CD8-positive, alpha-beta memory T cell (primary cell): ENCODE results near the gene PPP6R3. TPM values are rescaled to one million over a fixed set of nuclear protein-coding genes. Genes with fewer than 3 reads are reported as not detected.
"Not testable (repeated sequence)": the region's sequence is repeated elsewhere in the genome, so short reads cannot be mapped to it uniquely, and the experiment has no call there.

Experiments used
- CTCF ChIA-PET: fragments of 350-600 bp; sonication (Branson Sonifier 250); formaldehyde crosslinking; loops from one replicate; lab custom pipeline; 2021; ENCODE audit warnings: antibody characterized with exemption; lab: Charles Lee
- POLR2A ChIA-PET: fragments of 350-600 bp; sonication (Branson Sonifier 250); formaldehyde crosslinking; loops from one replicate; lab custom pipeline; 2021; ENCODE audit warnings: antibody characterized with exemption; lab: Charles Lee
- DNase-seq, 5 donors: peaks; one replicate each; pipeline versions ENCODE4 v3.0.0 to v3.0.0-alpha.2; 2020 to 2022; ENCODE audit warnings: mixed read lengths in 1 of 5
- H3K27ac ChIP-seq: one replicate; pipeline ENCODE4 v1.7.0; 2013; ENCODE audit warnings: low read depth, mild to moderate bottlenecking, low read length, moderate library complexity
- H3K27me3 ChIP-seq: 2 replicates; pipeline ENCODE4 v1.7.0; 2013; ENCODE audit warnings: low read length, mild to moderate bottlenecking; ENCODE audit not compliant: insufficient read depth, poor library complexity, severe bottlenecking
- H3K36me3 ChIP-seq: 2 replicates; pipeline ENCODE4 v1.7.0; 2013; ENCODE audit warnings: mild to moderate bottlenecking, low read length, moderate library complexity; ENCODE audit not compliant: insufficient read depth
- H3K4me1 ChIP-seq: 2 replicates; pipeline ENCODE4 v1.7.0; 2013; ENCODE audit warnings: mild to moderate bottlenecking, low read length, moderate library complexity; ENCODE audit not compliant: insufficient read depth
- H3K4me3 ChIP-seq: 2 replicates; pipeline ENCODE4 v1.7.0; 2013; ENCODE audit warnings: mild to moderate bottlenecking, low read length
- H3K9me3 ChIP-seq: 2 replicates; pipeline ENCODE4 v1.7.0; 2013; ENCODE audit warnings: mild to moderate bottlenecking, low read length
- H3K27ac Mint-ChIP-seq, 8 donors: one replicate each; pipeline ENCODE4 v1.8.0; 2020 to 2021; ENCODE audit warnings: mixed read lengths in 8 of 8, mild to moderate bottlenecking in 6 of 8, inconsistent platforms in 3 of 8, moderate library complexity in 3 of 8
- H3K27me3 Mint-ChIP-seq, 2 donors: one replicate each; pipeline ENCODE4 v1.8.0; 2020 to 2021; ENCODE audit warnings: mixed read lengths in 2 of 2, mild to moderate bottlenecking in 1 of 2, moderate library complexity in 1 of 2
- H3K36me3 Mint-ChIP-seq, 3 donors: one replicate each; pipeline ENCODE4 v1.8.0; 2020 to 2021; ENCODE audit warnings: mixed read lengths in 3 of 3, inconsistent platforms in 1 of 3, mild to moderate bottlenecking in 1 of 3
- H3K4me1 Mint-ChIP-seq, 3 donors: one replicate each; pipeline ENCODE4 v1.8.0; 2020 to 2021; ENCODE audit warnings: mixed read lengths in 3 of 3, inconsistent platforms in 1 of 3, mild to moderate bottlenecking in 1 of 3
- H3K4me3 Mint-ChIP-seq, 7 donors: one replicate each; pipeline ENCODE4 v1.8.0; 2020 to 2021; ENCODE audit warnings: mixed read lengths in 7 of 7, mild to moderate bottlenecking in 6 of 7, moderate library complexity in 4 of 7, inconsistent platforms in 2 of 7
- H3K9me3 Mint-ChIP-seq, 5 donors: one replicate each; pipeline ENCODE4 v1.8.0; 2020 to 2022; ENCODE audit warnings: mixed read lengths in 5 of 5, mild to moderate bottlenecking in 3 of 5, moderate library complexity in 2 of 5, inconsistent platforms in 1 of 5
- polyA plus RNA-seq: library from polyadenylated mRNA; unstranded; fragments of 300-500 nt; fragmentation: Illumina TruSeq; gene quantifications from one replicate; pipeline ENCODE4 v1.2.3, GENCODE V29; 2021
- total RNA-seq, 2 experiments: library from RNA; stranded (reverse); gene quantifications; one replicate each; pipeline ENCODE4 v1.2.3, GENCODE V29; 2021

PPP6R3 gene
- total and polyA plus RNA-seq, 3 experiments from 2014 or later, result 49.3 to 119 (median 118) TPM

DNA sequence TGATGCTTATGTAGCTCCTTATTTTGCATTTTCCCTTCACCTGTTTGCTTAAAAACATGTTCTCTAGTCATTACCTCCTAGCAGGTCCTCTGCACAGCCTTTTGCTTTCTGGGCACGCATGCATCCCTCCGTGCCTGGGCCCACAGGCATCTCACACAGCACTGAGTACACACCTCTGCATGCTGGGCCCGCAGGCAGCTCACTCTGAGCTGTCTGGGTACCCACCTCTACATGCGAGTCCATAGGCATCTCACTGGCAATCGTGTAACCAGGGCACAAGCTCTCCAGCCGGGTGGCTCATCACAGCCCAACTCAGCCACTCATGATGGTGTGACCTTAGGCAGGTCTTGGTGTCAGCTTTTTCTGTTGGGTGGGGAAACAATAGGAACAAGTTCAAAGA is 155.1 kb downstream of the PPP6R3 start:
- H3K9me3 ChIP-seq, result no peaks in the 10 kb centered on the region
- peak overlapping the region in 1 of 8 donors; percentile 89 for H3K27ac Mint-ChIP-seq
- no peak overlapping the region for H3K4me3 Mint-ChIP-seq
- no peak overlapping the region for H3K27ac ChIP-seq
- no peaks in the 10 kb centered on the region for H3K27me3 ChIP-seq
- peaks cover 21 to 52% (median 26%) of the 10 kb centered on the region in 3 donors for H3K36me3 Mint-ChIP-seq
- DNase-seq, result no peak
- no peaks in the 10 kb centered on the region for H3K4me1 Mint-ChIP-seq
- peaks cover 0 to 1% (median 0%) of the 10 kb centered on the region in 5 donors for H3K9me3 Mint-ChIP-seq
- peaks cover 42% of the 10 kb centered on the region for H3K36me3 ChIP-seq
- H3K4me3 ChIP-seq, result no peak overlapping the region
- ChIA-PET CTCF (interaction anchor here (0.9 to 1.1 kb wide), 2 partner anchors 13 to 228 kb away, joined by 3 read pairs; no protein-coding TSS in a partner anchor), POLR2A (no interaction called here)
- H3K4me1 ChIP-seq, result no peaks in the 10 kb centered on the region
- no peaks in the 10 kb centered on the region for H3K27me3 Mint-ChIP-seq

DNA sequence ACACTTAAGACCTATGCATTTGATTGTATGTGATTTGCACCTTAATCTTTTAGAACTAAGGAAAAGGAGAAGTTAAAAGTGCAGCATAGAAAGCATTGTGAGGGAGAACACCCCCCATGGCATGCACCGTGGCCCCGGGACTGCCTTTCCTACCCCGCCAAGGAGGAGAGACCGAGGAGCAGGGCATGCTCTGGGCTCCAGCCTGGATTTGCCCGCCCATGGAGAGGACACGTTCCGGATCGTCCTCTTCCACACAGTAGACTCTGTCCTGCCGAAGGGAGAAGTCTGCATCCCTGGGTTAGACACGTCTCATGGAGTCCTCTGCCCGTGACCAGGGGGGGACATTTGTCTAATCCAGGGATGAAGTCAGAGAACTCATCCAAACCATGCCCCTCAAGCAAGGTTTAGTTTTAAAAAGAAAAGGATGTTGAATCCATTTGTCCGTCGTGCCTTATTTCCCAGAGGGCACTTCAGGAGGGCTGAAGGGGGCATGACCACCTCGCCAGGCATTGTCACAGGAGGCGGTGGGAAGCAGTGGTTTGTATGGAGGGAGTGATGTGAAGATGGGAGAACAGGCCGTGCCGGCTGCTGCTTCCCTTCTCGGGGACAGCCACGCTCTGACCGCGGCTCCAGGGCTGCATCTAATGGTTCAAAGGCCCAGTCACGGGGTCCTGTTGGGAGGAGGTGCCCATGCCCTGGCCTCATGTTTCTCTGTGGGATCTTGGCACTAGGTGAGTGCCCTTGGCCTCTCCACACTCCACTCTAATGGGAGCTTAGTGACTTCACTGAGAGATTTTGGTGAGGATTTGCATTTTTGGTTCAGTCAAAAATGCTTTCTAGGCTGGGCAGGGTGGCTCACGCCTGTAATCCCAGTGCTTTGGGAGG is 157.6 kb downstream of the PPP6R3 start:
- peaks cover 20% of the 10 kb centered on the region for H3K36me3 ChIP-seq
- CTCF ChIA-PET, result no interaction called here
- POLR2A ChIA-PET, result no interaction called here
- no peaks in the 10 kb centered on the region for H3K27me3 ChIP-seq
- H3K27me3 Mint-ChIP-seq, result no peaks in the 10 kb centered on the region
- H3K9me3 Mint-ChIP-seq, result peaks cover 0 to 1% (median 0%) of the 10 kb centered on the region in 5 donors
- H3K4me1 ChIP-seq, result no peaks in the 10 kb centered on the region
- H3K27ac Mint-ChIP-seq, result peak overlapping the region in 1 of 8 donors; percentile 73
- H3K4me3 ChIP-seq, result no peak overlapping the region
- H3K36me3 Mint-ChIP-seq, result peaks cover 18 to 27% (median 21%) of the 10 kb centered on the region in 3 donors
- no peaks in the 10 kb centered on the region for H3K4me1 Mint-ChIP-seq
- no peak overlapping the region for H3K27ac ChIP-seq
- DNase-seq, result no peak
- H3K4me3 Mint-ChIP-seq, result peak overlapping the region in 1 of 7 donors; percentile 8
- H3K9me3 ChIP-seq, result no peaks in the 10 kb centered on the region

DNA sequence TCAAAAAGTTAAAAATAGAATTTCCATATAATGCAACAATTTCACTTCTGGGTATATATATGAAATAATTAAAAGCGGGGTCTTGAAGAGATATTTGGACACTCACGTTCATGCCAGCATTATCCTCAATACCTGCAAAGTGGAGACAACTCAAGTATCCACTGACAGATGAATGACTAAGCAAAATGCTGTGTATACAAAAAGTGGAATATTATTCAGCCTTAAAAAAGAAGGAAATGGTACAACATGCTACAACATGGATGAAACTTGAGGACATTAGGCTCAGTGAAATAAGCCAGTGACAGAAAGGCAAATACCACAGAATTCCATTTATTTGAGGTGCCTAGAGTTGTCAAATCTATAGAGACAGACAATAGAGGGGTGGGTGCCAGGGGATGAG is 161.3 kb downstream of the PPP6R3 start:
- H3K9me3 ChIP-seq, result no peaks in the 10 kb centered on the region
- Mint-ChIP-seq H3K27ac (no peak overlapping the region), H3K9me3 (peaks cover 0 to 3% (median 0%) of the 10 kb centered on the region in 5 donors), H3K4me3 (no peak overlapping the region), H3K36me3 (peaks cover 0 to 1% (median 0%) of the 10 kb centered on the region in 3 donors), H3K27me3 (peaks cover 9 to 13% of the 10 kb centered on the region in 2 donors), H3K4me1 (no peaks in the 10 kb centered on the region)
- CTCF ChIA-PET, result no interaction called here
- H3K4me1 ChIP-seq, result no peaks in the 10 kb centered on the region
- no peak for DNase-seq
- H3K27ac ChIP-seq, result no peak overlapping the region
- no peaks in the 10 kb centered on the region for H3K27me3 ChIP-seq
- no peak overlapping the region for H3K4me3 ChIP-seq
- no peaks in the 10 kb centered on the region for H3K36me3 ChIP-seq
- POLR2A ChIA-PET, result no interaction called here

DNA sequence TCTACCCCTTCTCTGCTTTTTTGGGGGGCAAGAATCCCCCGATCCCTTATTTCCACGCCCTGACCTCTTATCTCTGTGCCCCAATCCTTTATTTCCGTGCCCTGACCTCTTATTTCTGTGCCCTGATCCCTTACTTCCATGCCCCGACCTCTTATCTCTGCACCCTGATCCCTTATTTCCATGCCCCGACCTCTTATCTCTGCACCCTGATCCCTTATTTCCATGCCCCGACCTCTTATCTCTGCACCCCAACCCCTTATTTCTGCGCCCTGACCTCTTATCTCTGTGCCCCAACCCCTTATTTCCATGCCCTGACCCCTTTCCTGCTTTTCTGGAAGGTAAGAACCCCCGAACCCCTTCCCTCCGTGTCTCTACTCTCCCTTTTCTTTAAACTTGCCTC is 163.2 kb downstream of the PPP6R3 start:
- H3K27ac ChIP-seq, POLR2A ChIA-PET, H3K27ac Mint-ChIP-seq: not testable (repeated sequence)

DNA sequence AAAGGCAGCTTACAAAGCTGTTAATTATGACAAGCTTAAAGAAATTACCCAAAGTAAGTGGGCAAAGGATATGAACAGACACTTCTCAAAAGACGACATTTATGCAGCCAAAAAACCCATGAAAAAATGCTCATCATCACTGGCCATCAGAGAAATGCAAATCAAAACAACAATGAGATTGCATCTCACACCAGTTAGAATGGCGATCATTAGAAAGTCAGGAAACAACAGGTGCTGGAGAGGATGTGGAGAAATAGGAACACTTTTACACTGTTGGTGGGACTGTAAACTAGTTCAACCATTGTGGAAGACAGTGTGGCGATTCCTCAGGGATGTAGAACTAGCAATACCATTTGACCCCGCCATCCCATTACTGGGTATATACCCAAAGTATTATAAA is 164.5 kb downstream of the PPP6R3 start:
- H3K4me1 ChIP-seq, H3K27me3 ChIP-seq, H3K27ac ChIP-seq, H3K27ac Mint-ChIP-seq, DNase-seq, H3K4me1 Mint-ChIP-seq, H3K4me3 ChIP-seq, H3K9me3 Mint-ChIP-seq, H3K4me3 Mint-ChIP-seq, POLR2A ChIA-PET, CTCF ChIA-PET, H3K36me3 ChIP-seq, H3K9me3 ChIP-seq, H3K36me3 Mint-ChIP-seq: not testable (repeated sequence)
- H3K27me3 Mint-ChIP-seq, result peaks cover 9 to 13% of the 10 kb centered on the region in 2 donors

More for the DNA sequence above, 163.2 kb downstream of the PPP6R3 start:
- H3K9me3 ChIP-seq, H3K4me3 ChIP-seq, H3K36me3 Mint-ChIP-seq, H3K4me1 ChIP-seq, H3K9me3 Mint-ChIP-seq, CTCF ChIA-PET, H3K27me3 ChIP-seq, DNase-seq, H3K4me3 Mint-ChIP-seq, H3K4me1 Mint-ChIP-seq, H3K36me3 ChIP-seq: not testable (repeated sequence)
- H3K27me3 Mint-ChIP-seq, result peaks cover 9 to 13% of the 10 kb centered on the region in 2 donors

DNA sequence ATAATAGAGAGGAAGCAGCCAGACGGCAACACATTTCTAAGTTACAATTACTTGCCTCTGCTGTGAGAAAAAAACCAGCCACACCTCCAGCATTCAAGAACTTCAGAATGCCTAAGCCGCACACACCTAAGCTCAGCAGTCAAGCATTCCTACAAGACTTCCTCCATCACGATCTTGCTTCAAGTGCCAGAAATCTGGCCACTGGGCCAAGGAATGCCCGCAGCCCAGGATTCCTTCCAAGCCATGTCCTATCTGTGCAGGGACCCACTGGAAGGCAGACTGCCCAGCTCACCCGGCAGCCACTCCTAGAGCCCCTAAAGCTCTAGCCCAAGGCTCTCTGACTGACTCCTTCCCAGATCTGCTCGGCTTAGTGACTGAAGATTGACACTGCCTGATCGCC is 165.7 kb downstream of the PPP6R3 start:
- CTCF ChIA-PET, result not testable (repeated sequence)

DNA sequence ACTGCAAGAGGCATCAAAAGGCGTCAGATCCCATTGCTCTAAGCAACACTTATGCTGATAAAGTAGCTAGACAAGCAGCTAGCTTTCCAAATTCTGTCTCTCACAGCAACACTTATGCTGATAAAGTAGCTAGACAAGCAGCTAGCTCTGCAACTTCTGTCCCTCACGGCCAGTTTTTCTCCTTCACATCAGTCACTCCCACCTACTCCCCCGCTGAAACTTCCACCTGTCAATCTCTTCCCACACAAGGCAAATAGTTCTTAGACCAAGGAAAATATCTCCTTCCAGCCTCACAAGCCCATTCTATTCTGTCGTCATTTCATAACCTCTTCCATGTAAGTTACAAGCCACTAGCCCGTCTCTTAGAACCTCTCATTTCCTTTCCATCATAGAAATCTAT is 168.3 kb downstream of the PPP6R3 start:
- H3K4me1 Mint-ChIP-seq, POLR2A ChIA-PET, H3K9me3 ChIP-seq, H3K27ac Mint-ChIP-seq, DNase-seq, H3K27me3 ChIP-seq, H3K36me3 Mint-ChIP-seq, H3K9me3 Mint-ChIP-seq, H3K4me3 ChIP-seq, H3K36me3 ChIP-seq, H3K27me3 Mint-ChIP-seq, H3K4me1 ChIP-seq, CTCF ChIA-PET, H3K4me3 Mint-ChIP-seq, H3K27ac ChIP-seq: not testable (repeated sequence)

More for the DNA sequence above, 165.7 kb downstream of the PPP6R3 start:
- H3K27me3 Mint-ChIP-seq, result peaks cover 9 to 13% of the 10 kb centered on the region in 2 donors
- H3K9me3 ChIP-seq, H3K27ac Mint-ChIP-seq, POLR2A ChIA-PET, H3K4me3 ChIP-seq, H3K9me3 Mint-ChIP-seq, H3K36me3 ChIP-seq, H3K4me1 Mint-ChIP-seq, H3K36me3 Mint-ChIP-seq, H3K4me1 ChIP-seq, H3K27ac ChIP-seq, H3K4me3 Mint-ChIP-seq, H3K27me3 ChIP-seq, DNase-seq: not testable (repeated sequence)

DNA sequence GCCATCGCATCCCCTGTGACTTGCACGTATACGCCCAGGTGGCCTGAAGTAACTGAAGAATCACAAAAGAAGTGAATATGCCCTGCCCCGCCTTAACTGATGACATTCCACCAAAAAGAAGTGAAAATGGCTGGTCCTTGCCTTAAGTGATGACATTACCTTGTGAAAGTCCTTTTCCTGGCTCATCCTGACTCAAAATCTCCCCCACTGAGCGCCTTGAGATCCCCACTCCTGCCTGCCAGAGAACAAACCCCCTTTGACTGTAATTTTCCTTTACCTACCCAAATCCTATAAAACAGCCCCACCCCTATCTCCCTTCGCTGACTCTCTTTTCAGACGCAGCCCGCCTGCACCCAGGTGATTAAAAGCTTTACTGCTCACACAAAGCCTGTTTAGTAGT is 171.8 kb downstream of the PPP6R3 start:
- H3K9me3 ChIP-seq, DNase-seq, H3K36me3 ChIP-seq, CTCF ChIA-PET, H3K27me3 ChIP-seq, H3K4me3 Mint-ChIP-seq, H3K27ac Mint-ChIP-seq, H3K4me3 ChIP-seq, H3K36me3 Mint-ChIP-seq, H3K27ac ChIP-seq, H3K4me1 Mint-ChIP-seq, H3K9me3 Mint-ChIP-seq, H3K4me1 ChIP-seq, POLR2A ChIA-PET: not testable (repeated sequence)
- peaks cover 11 to 23% of the 10 kb centered on the region in 2 donors for H3K27me3 Mint-ChIP-seq
